SK-N-MC (cell line): ENCODE data around the gene DCHS2.

Experiments
- EZH2 ChIP-seq: fragments of 200-600 bp; sonication (generic); IDR thresholded peaks from one replicate; pipeline ENCODE4 v1.6.1; 2017; ENCODE audit warnings: antibody characterized with exemption
- FOXP2 ChIP-seq: optimal IDR thresholded peaks from 2 replicates; pipeline ENCODE3; 2011; ENCODE audit warnings: mild to moderate bottlenecking, moderate library complexity; ENCODE audit not compliant: insufficient read depth; ENCODE audit errors: extremely low read length, control extremely low read depth
- POLR2AphosphoS5 ChIP-seq: IDR thresholded peaks from 2 replicates; pipeline ENCODE4 v1.6.1; 2012; ENCODE audit warnings: mild to moderate bottlenecking, low read depth, low read length, borderline replicate concordance

DNA sequence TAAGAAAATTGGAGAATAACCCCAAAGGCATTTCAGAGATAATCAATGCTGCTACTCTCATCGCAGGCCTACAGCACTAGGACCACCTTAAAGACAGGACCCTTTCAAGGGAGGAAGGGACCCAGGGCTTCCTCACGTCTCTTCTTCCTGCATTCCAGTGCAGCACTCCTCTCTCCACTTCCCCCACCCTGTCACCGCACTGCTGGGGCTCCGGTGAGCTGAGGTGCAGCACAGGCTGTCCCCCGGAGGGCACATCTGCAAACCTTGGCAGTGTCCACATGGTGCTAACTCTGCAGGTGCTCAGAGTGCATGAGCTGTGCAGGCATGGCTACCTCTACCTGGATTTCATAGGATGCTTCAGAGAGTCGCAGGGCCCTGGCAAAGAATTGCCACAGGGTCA lies 305.6 kb downstream of the DCHS2 start:
- no peak for TF ChIP-seq POLR2AphosphoS5
- TF ChIP-seq EZH2 = no peak
- no peak for TF ChIP-seq FOXP2
